GM12878 (cell line): ENCODE measurements around the gene PTPRN2. TPM values are rescaled to one million over a fixed set of nuclear protein-coding genes. Genes with fewer than 3 reads are reported as not detected.

ENCODE experiments used
- ATAC-seq: fragments of 200-7000 bp; cut with Tn5 transposase; 3 replicates; pipeline ENCODE4 v1.9.1; 2020; ENCODE audit warnings: mild to moderate bottlenecking, moderate library complexity
- BruUV-seq: library from RNA; stranded (reverse); fragments of 400-500 nt; replicated peaks from 2 replicates; lab custom pipeline; 2021; lab: Mats Ljungman, UMichigan
- CTCF ChIA-PET: fragments of 300-600 bp; sonication (Branson Sonifier 250); formaldehyde crosslinking; extraction: SDS; loops from one replicate; lab custom pipeline; 2021; ENCODE audit warnings: inconsistent platforms; lab: Yijun Ruan, JAX
- POLR2A ChIA-PET: fragments of 350-600 bp; formaldehyde crosslinking; extraction: SDS; loops from one replicate; lab custom pipeline; 2021; ENCODE audit warnings: inconsistent platforms; lab: Charles Lee
- RAD21 ChIA-PET: fragments of 300-600 bp; sonication (Branson Sonifier 250); formaldehyde crosslinking; loops from one replicate; lab custom pipeline; 2023; ENCODE audit warnings: antibody characterized with exemption; ENCODE audit not compliant: unreplicated experiment; lab: Charles Lee
- SMC1A ChIA-PET: fragments of 300-600 bp; sonication (Branson Sonifier 250); formaldehyde crosslinking; loops from one replicate; lab custom pipeline; 2023; ENCODE audit not compliant: unreplicated experiment, uncharacterized antibody; lab: Charles Lee
- DNase-seq: peaks from one replicate; pipeline ENCODE4 v3.0.0-alpha.2; 2011; ENCODE audit warnings: low read depth, low spot score
- FAIRE-seq: peaks from 3 replicates; lab custom pipeline; 2011; peaks lifted over from hg19 to GRCh38; lab: Jason Lieb, UNC
- H2AFZ ChIP-seq: 2 replicates; pipeline ENCODE4 v1.6.0; 2011; ENCODE audit warnings: low read depth, low read length, control low read depth; ENCODE audit not compliant: control insufficient read depth
- H3K27ac ChIP-seq: 2 replicates; pipeline ENCODE4 v1.5.1; 2011; ENCODE audit warnings: control low read depth; ENCODE audit not compliant: control insufficient read depth, insufficient read depth
- H3K27me3 ChIP-seq, 2 experiments: replicated peaks in 1 of 2; 2 replicates each; pipeline versions ENCODE4 v1.6.0 to v1.6.1; 2011; ENCODE audit warnings: low read length in 1 of 2; ENCODE audit not compliant: control insufficient read depth in 2 of 2, insufficient read depth in 2 of 2
- H3K36me3 ChIP-seq, 2 experiments: 2 replicates each; pipeline ENCODE4 v1.5.1; 2011; ENCODE audit warnings: low read length in 1 of 2; ENCODE audit not compliant: control insufficient read depth in 2 of 2, insufficient read depth in 2 of 2
- H3K4me1 ChIP-seq: 2 replicates; pipeline ENCODE4 v1.6.1; 2011; ENCODE audit warnings: mild to moderate bottlenecking, low read length, moderate library complexity, mixed read lengths; ENCODE audit not compliant: control insufficient read depth, insufficient read depth
- H3K4me2 ChIP-seq: 2 replicates; pipeline ENCODE4 v1.6.0; 2011; ENCODE audit warnings: control low read depth; ENCODE audit not compliant: control insufficient read depth, insufficient read depth
- H3K4me3 ChIP-seq: fragments of 200-600 bp; sonication (generic); 2 replicates; pipeline ENCODE4 v1.5.1; 2016
- H3K79me2 ChIP-seq: 2 replicates; pipeline ENCODE4 v1.6.0; 2011; ENCODE audit warnings: low read length; ENCODE audit not compliant: control insufficient read depth, insufficient read depth
- H3K9ac ChIP-seq: 2 replicates; pipeline ENCODE4 v1.8.0; 2011; ENCODE audit warnings: low read length, control low read depth, mixed read lengths; ENCODE audit not compliant: control insufficient read depth, insufficient read depth
- H3K9me3 ChIP-seq: replicated peaks from 3 replicates; pipeline ENCODE4 v1.5.1; 2011; ENCODE audit warnings: mild to moderate bottlenecking, low read length; ENCODE audit not compliant: control insufficient read depth, insufficient read depth
- H4K20me1 ChIP-seq: 2 replicates; pipeline ENCODE4 v1.6.0; 2011; ENCODE audit not compliant: control insufficient read depth, insufficient read depth
- BCL11A ChIP-seq: IDR thresholded peaks from 2 replicates; pipeline ENCODE4 v1.6.1; 2011; ENCODE audit warnings: low read depth, low read length
- CHD2 ChIP-seq: IDR thresholded peaks from 2 replicates; pipeline ENCODE4 v1.6.1; 2011; ENCODE audit warnings: low read depth, low read length, improper control_type of control experiment, borderline replicate concordance
- CHD4 ChIP-seq: fragments of 200-600 bp; sonication (generic); IDR thresholded peaks from 2 replicates; pipeline ENCODE4 v1.6.1; 2016; ENCODE audit warnings: mild to moderate bottlenecking
- EED ChIP-seq: sonication (generic); IDR thresholded peaks from 2 replicates; pipeline ENCODE4 v1.6.1; 2016; ENCODE audit warnings: antibody characterized with exemption, low read depth
- RCOR1 ChIP-seq: conservative IDR thresholded peaks from 2 replicates; pipeline ENCODE4 v1.6.1; 2012; ENCODE audit warnings: low read depth, low read length, improper control_type of control experiment
- WGBS: methylation state at CpG from one replicate; pipeline ENCODE4 v1.1.6; 2016; ENCODE audit warnings: low lambda C conversion rate; ENCODE audit not compliant: insufficient replicate concordance, insufficient coverage; ENCODE audit errors: missing lambda C conversion rate; 5-methylcytosine and 5-hydroxymethylcytosine counted together
- in situ Hi-C: fragments of 300-500 bp; cut with MboI; formaldehyde crosslinking; loops from 9 replicates; pipeline ENCODE4 v1.14.3; 2018; ENCODE audit warnings: mixed read lengths
- intact Hi-C: fragments of 100-400 bp; cut with micrococcal nuclease; formaldehyde crosslinking; loops from one replicate; pipeline ENCODE4 v1.14.2; 2022; ENCODE audit not compliant: unreplicated experiment
- polyA plus RNA-seq, 11 experiments: library from polyadenylated mRNA; depleted of rRNA in 4 of 11; unstranded in 6 of 11; stranded (reverse) in 5 of 11; fragments of >200 nt; fragmentation: Nextera tagmentation in 4 of 11; fragmentation: Illumina TruSeq in 1 of 11; extraction: Ambion mirVana in 4 of 11; extraction: Trizol in 1 of 11; gene quantifications; 1 replicate in 1 of 11; 2 replicates in 10 of 11; pipeline versions ENCODE4 v1.2.1 to v1.2.3, GENCODE V29; 2011 to 2016; ENCODE audit warnings: inconsistent platforms in 2 of 11, missing spikeins in 2 of 11, low read depth in 1 of 11
- total RNA-seq, 4 experiments: library from RNA; depleted of rRNA in 3 of 4; stranded (reverse); fragments of >200 nt in 3 of 4; fragmentation: Illumina TruSeq in 1 of 4; extraction: Trizol in 1 of 4; gene quantifications; 2 replicates each; pipeline versions ENCODE4 v1.2.1 to v1.2.3, GENCODE V29; 2013 to 2021
- TF ChIP-seq, protein P1 (sequence below): fragments of 450-650 bp; IDR thresholded peaks from 2 replicates; pipeline ENCODE4 v1.6.1; 2016; ENCODE audit warnings: mild to moderate bottlenecking
- TF ChIP-seq, protein P2 (sequence below): fragments of 450-650 bp; formaldehyde crosslinking; IDR thresholded peaks from 2 replicates; pipeline ENCODE4 v1.5.0; 2022; ENCODE audit warnings: mild to moderate bottlenecking, missing genetic modification characterization

Gene PTPRN2
- total and polyA plus RNA-seq, 10 of the 15 experiments (the other 5 are each of a cell fraction or from before 2014, with no cell fraction given): 5.4 TPM; not detected in 9

DNA sequence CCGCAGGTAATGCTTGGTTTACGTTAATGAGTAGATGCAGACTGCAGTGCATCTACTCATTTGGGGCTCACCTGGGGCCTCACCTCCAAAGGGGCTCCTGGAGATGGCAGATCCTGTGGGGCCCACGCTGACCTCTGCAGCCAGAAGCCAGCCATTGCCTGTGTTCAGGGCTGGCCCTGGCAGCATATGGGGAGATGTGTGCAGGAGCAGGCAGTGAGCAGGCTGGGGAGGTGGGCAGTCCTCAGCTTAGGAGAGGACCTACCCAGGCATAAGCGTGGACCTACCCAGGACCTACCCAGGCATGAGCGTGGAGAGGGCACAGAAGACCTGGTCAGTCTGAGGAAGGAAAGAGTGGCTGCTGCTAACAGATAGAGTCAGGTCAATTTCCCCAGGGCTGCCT, 178.5 kb downstream of the PTPRN2 start:
- intact Hi-C loops: no loop called here
- RAD21 ChIA-PET: no interaction called here
- Histone ChIP-seq H3K9ac (no peak overlapping the region), H3K4me1 (no peaks in the 10 kb centered on the region), H2AFZ (no peak overlapping the region), H3K27me3 (no peaks in the 10 kb centered on the region), H3K9me3 (no peaks in the 10 kb centered on the region; the same call in 2 of the 3 replicates), H3K27ac (no peak overlapping the region), H3K4me3 (no peak overlapping the region), H3K79me2 (no peaks in the 10 kb centered on the region), H3K36me3 (no peaks in the 10 kb centered on the region), H4K20me1 (no peaks in the 10 kb centered on the region), H3K4me2 (no peak overlapping the region)
- no peak for ATAC-seq
- CTCF ChIA-PET: interaction anchor here (0.6 kb wide), 1 partner anchor 401 kb away, joined by 3 read pairs; no protein-coding TSS in a partner anchor
- DNase-seq: no peak
- FAIRE-seq: no peak
- SMC1A ChIA-PET: no interaction called here
- 14% methylated on average over 5 of the region's 5 CpGs for WGBS
- POLR2A ChIA-PET: no interaction called here
- no TSS peak for BruUV-seq
- TF ChIP-seq EED (no peak), CHD2 (no peak), RCOR1 (no peak), BCL11A (no peak), CHD4 (no peak)
- TF ChIP-seq, protein P1, sequence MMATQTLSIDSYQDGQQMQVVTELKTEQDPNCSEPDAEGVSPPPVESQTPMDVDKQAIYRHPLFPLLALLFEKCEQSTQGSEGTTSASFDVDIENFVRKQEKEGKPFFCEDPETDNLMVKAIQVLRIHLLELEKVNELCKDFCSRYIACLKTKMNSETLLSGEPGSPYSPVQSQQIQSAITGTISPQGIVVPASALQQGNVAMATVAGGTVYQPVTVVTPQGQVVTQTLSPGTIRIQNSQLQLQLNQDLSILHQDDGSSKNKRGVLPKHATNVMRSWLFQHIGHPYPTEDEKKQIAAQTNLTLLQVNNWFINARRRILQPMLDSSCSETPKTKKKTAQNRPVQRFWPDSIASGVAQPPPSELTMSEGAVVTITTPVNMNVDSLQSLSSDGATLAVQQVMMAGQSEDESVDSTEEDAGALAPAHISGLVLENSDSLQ: no peak
- TF ChIP-seq, protein P2, sequence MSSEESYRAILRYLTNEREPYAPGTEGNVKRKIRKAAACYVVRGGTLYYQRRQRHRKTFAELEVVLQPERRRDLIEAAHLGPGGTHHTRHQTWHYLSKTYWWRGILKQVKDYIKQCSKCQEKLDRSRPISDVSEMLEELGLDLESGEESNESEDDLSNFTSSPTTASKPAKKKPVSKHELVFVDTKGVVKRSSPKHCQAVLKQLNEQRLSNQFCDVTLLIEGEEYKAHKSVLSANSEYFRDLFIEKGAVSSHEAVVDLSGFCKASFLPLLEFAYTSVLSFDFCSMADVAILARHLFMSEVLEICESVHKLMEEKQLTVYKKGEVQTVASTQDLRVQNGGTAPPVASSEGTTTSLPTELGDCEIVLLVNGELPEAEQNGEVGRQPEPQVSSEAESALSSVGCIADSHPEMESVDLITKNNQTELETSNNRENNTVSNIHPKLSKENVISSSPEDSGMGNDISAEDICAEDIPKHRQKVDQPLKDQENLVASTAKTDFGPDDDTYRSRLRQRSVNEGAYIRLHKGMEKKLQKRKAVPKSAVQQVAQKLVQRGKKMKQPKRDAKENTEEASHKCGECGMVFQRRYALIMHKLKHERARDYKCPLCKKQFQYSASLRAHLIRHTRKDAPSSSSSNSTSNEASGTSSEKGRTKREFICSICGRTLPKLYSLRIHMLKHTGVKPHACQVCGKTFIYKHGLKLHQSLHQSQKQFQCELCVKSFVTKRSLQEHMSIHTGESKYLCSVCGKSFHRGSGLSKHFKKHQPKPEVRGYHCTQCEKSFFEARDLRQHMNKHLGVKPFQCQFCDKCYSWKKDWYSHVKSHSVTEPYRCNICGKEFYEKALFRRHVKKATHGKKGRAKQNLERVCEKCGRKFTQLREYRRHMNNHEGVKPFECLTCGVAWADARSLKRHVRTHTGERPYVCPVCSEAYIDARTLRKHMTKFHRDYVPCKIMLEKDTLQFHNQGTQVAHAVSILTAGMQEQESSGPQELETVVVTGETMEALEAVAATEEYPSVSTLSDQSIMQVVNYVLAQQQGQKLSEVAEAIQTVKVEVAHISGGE (CRISPR knock-in tag): no peak
- in situ Hi-C loops: no loop called here
